H1 (cell line): ENCODE data around the gene PGAP3. TPM values are rescaled to one million over a fixed set of nuclear protein-coding genes. Genes with fewer than 3 reads are reported as not detected.

ENCODE experiments used
- FOSL1 ChIP-seq: IDR thresholded peaks from 2 replicates; pipeline ENCODE4 v1.6.1; 2011; ENCODE audit warnings: mild to moderate bottlenecking, low read depth, low read length, moderate library complexity; ENCODE audit not compliant: insufficient read depth
- polyA plus RNA-seq, 7 experiments: library from polyadenylated mRNA; depleted of rRNA in 3 of 7; stranded (reverse) in 5 of 7; unstranded in 2 of 7; fragments of >200 nt in 5 of 7; fragments of 200-250 nt in 2 of 7; gene quantifications; 1 replicate in 5 of 7; 2 replicates in 1 of 7; 4 replicates in 1 of 7; pipeline versions ENCODE4 v1.2.1 to v1.2.3, GENCODE V29; 2011 to 2013; ENCODE audit warnings: missing spikeins in 2 of 7, mixed read lengths in 2 of 7
- total RNA-seq: library from RNA; stranded (reverse); fragmentation: NEBNext Ultra II Directional; extraction: Animal tissue kit (Norgen Biotek cat#: 25700); gene quantifications from 2 replicates; pipeline ENCODE4 v1.2.1, GENCODE V29; 2021
- TF ChIP-seq, protein P1 (sequence below): fragments of 300-600 bp; sonication (generic); IDR thresholded peaks from 2 replicates; pipeline ENCODE4 v1.7.1; 2012; ENCODE audit warnings: low read length, moderate library complexity, mild to moderate bottlenecking, inconsistent platforms; ENCODE audit not compliant: insufficient replicate concordance
- TF ChIP-seq, protein P2 (sequence below): IDR thresholded peaks from 2 replicates; pipeline ENCODE4 v1.6.1; 2012; ENCODE audit warnings: inconsistent platforms

The PGAP3 gene
- total and polyA plus RNA-seq, 2 of the 8 experiments (the other 6 are each of a cell fraction or from before 2014, with no cell fraction given): 21.0 to 30.7 TPM

DNA sequence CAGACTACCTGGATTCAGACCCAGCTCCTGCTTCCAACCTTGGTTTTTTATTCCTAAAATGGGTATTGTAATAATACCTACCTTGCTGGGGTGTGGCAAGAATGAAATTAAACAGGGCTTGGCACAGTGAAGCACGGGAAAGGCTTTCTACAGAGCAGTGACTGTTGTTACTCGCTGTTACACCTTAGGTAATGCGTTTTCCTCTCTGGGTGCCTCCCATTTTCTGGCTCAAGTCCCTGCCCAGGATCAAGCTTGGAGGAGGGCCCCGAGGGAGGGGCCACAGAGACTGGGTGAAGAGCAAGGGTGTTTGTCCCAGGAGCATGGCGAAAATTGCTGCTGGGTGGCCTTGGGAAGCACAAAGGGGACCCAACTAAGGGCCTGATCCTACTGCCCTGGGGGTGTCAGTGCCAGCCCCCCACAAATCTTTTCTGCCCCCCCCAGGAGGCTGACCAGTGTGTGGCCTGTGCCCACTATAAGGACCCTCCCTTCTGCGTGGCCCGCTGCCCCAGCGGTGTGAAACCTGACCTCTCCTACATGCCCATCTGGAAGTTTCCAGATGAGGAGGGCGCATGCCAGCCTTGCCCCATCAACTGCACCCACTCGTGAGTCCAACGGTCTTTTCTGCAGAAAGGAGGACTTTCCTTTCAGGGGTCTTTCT lies 29.2 kb upstream of the PGAP3 start (continued):
- TF ChIP-seq, protein P1, sequence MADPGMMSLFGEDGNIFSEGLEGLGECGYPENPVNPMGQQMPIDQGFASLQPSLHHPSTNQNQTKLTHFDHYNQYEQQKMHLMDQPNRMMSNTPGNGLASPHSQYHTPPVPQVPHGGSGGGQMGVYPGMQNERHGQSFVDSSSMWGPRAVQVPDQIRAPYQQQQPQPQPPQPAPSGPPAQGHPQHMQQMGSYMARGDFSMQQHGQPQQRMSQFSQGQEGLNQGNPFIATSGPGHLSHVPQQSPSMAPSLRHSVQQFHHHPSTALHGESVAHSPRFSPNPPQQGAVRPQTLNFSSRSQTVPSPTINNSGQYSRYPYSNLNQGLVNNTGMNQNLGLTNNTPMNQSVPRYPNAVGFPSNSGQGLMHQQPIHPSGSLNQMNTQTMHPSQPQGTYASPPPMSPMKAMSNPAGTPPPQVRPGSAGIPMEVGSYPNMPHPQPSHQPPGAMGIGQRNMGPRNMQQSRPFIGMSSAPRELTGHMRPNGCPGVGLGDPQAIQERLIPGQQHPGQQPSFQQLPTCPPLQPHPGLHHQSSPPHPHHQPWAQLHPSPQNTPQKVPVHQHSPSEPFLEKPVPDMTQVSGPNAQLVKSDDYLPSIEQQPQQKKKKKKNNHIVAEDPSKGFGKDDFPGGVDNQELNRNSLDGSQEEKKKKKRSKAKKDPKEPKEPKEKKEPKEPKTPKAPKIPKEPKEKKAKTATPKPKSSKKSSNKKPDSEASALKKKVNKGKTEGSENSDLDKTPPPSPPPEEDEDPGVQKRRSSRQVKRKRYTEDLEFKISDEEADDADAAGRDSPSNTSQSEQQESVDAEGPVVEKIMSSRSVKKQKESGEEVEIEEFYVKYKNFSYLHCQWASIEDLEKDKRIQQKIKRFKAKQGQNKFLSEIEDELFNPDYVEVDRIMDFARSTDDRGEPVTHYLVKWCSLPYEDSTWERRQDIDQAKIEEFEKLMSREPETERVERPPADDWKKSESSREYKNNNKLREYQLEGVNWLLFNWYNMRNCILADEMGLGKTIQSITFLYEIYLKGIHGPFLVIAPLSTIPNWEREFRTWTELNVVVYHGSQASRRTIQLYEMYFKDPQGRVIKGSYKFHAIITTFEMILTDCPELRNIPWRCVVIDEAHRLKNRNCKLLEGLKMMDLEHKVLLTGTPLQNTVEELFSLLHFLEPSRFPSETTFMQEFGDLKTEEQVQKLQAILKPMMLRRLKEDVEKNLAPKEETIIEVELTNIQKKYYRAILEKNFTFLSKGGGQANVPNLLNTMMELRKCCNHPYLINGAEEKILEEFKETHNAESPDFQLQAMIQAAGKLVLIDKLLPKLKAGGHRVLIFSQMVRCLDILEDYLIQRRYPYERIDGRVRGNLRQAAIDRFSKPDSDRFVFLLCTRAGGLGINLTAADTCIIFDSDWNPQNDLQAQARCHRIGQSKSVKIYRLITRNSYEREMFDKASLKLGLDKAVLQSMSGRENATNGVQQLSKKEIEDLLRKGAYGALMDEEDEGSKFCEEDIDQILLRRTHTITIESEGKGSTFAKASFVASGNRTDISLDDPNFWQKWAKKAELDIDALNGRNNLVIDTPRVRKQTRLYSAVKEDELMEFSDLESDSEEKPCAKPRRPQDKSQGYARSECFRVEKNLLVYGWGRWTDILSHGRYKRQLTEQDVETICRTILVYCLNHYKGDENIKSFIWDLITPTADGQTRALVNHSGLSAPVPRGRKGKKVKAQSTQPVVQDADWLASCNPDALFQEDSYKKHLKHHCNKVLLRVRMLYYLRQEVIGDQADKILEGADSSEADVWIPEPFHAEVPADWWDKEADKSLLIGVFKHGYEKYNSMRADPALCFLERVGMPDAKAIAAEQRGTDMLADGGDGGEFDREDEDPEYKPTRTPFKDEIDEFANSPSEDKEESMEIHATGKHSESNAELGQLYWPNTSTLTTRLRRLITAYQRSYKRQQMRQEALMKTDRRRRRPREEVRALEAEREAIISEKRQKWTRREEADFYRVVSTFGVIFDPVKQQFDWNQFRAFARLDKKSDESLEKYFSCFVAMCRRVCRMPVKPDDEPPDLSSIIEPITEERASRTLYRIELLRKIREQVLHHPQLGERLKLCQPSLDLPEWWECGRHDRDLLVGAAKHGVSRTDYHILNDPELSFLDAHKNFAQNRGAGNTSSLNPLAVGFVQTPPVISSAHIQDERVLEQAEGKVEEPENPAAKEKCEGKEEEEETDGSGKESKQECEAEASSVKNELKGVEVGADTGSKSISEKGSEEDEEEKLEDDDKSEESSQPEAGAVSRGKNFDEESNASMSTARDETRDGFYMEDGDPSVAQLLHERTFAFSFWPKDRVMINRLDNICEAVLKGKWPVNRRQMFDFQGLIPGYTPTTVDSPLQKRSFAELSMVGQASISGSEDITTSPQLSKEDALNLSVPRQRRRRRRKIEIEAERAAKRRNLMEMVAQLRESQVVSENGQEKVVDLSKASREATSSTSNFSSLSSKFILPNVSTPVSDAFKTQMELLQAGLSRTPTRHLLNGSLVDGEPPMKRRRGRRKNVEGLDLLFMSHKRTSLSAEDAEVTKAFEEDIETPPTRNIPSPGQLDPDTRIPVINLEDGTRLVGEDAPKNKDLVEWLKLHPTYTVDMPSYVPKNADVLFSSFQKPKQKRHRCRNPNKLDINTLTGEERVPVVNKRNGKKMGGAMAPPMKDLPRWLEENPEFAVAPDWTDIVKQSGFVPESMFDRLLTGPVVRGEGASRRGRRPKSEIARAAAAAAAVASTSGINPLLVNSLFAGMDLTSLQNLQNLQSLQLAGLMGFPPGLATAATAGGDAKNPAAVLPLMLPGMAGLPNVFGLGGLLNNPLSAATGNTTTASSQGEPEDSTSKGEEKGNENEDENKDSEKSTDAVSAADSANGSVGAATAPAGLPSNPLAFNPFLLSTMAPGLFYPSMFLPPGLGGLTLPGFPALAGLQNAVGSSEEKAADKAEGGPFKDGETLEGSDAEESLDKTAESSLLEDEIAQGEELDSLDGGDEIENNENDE: no peak
- TF ChIP-seq, protein P2, sequence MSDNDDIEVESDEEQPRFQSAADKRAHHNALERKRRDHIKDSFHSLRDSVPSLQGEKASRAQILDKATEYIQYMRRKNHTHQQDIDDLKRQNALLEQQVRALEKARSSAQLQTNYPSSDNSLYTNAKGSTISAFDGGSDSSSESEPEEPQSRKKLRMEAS: no peak
- no peak for TF ChIP-seq FOSL1
